ENCODE data around the gene SLC48A1.

- no peak for TF ChIP-seq CTCF (IDR thresholded peaks at IDR 0.05)
- TF ChIP-seq POLR2A (IDR thresholded peaks at IDR 0.05), result no peak
Measured at GRCh38 chr12:47828008-47828975, 55.3 kb downstream of the SLC48A1 start.
